ENCODE measurements around the gene USP25. TPM values are rescaled to one million over a fixed set of nuclear protein-coding genes. Genes with fewer than 3 reads are reported as not detected.

Gene USP25
- total and polyA plus RNA-seq, 2 of the 8 experiments (the other 6 are each of a cell fraction or from before 2014, with no cell fraction given): 11.2 to 48.1 TPM

- Histone ChIP-seq H3K4me1 (replicated peaks in 1 of 4; ENCODE audit: control insufficient read depth in 3 of 4, insufficient read depth in 4 of 4, low read length in 3 of 4) (no peaks in the 10 kb centered on the region), H4K91ac (replicated peaks; ENCODE audit: insufficient read length, low read length) (no peak overlapping the region), H3K4ac (replicated peaks; ENCODE audit: insufficient read length, low read depth, low read length) (no peak overlapping the region), H2BK15ac (ENCODE audit: low read length) (no peak overlapping the region), H3K9ac (replicated peaks in 1 of 4; ENCODE audit: extremely low read depth in 1 of 4, low read depth in 3 of 4, low read length in 3 of 4) (no peak overlapping the region), H3K27ac (ENCODE audit: low read depth, low read length) (no peak overlapping the region), H3K56ac (replicated peaks; ENCODE audit: insufficient read length, low read depth, low read length) (no peak overlapping the region), H3K14ac (ENCODE audit: insufficient read length) (no peak overlapping the region), H2BK5ac (ENCODE audit: low read depth, low read length) (no peak overlapping the region), H2BK120ac (replicated peaks; ENCODE audit: low read depth, low read length) (no peak overlapping the region), H3K18ac (ENCODE audit: extremely low read depth, low read length) (no peak overlapping the region), H3K27me3 (replicated peaks in 1 of 4; ENCODE audit: control insufficient read depth in 3 of 4, extremely low read depth in 1 of 4, insufficient read depth in 3 of 4, low read length in 3 of 4) (no peaks in the 10 kb centered on the region), H2AK5ac (ENCODE audit: low read depth, low read length) (no peak overlapping the region), H4K20me1 (replicated peaks in 1 of 2; ENCODE audit: control insufficient read depth in 1 of 2, insufficient read depth in 2 of 2, low read length in 2 of 2) (no peaks in the 10 kb centered on the region), H2BK20ac (ENCODE audit: low read length) (no peak overlapping the region), H2BK12ac (ENCODE audit: low read depth, low read length) (no peak overlapping the region), H3K36me3 (ENCODE audit: control insufficient read depth in 2 of 4, insufficient read depth in 4 of 4, low read length in 3 of 4) (peaks cover 0 to 58% (median 16%) of the 10 kb centered on the region in 4 experiments; a peak in 5 of 8 replicates), H3K79me1 (ENCODE audit: low read depth, low read length) (no peaks in the 10 kb centered on the region), H3K9me3 (ENCODE audit: insufficient read depth in 2 of 2, low read depth in 1 of 2, low read length in 1 of 2) (peaks cover 0 to 1% of the 10 kb centered on the region in 2 experiments; a peak in 1 of 4 replicates), H4K5ac (ENCODE audit: insufficient read length, low read depth, low read length) (no peak overlapping the region), H4K8ac (ENCODE audit: extremely low read depth, insufficient read depth, low read length) (no peak overlapping the region), H3K4me3 (ENCODE audit: extremely low read depth in 1 of 4, insufficient read depth in 2 of 4, low read depth in 3 of 4, low read length in 4 of 4) (no peak overlapping the region), H3K79me2 (ENCODE audit: control insufficient read depth in 1 of 2, insufficient read depth in 2 of 2, low read length in 2 of 2) (no peaks in the 10 kb centered on the region), H3K23me2 (ENCODE audit: low read depth, low read length) (no peaks in the 10 kb centered on the region), H3K23ac (ENCODE audit: insufficient read length) (no peak overlapping the region), H3K4me2 (ENCODE audit: insufficient read depth in 1 of 2, low read depth in 2 of 2, low read length in 2 of 2) (no peak overlapping the region), H2AFZ (ENCODE audit: low read length) (no peak overlapping the region)
- ChIA-PET CTCF (ENCODE audit: partially characterized antibody) (no interaction called here), POLR2A (ENCODE audit: partially characterized antibody) (no interaction called here)
- 95% methylated on average over 3 of the region's 3 CpGs; no CpG with 5 or more reads in 1 of the 2 experiments for whole genome bisulfite sequencing, 2 experiments (ENCODE audit: extremely low coverage in 1 of 2, insufficient coverage in 1 of 2, insufficient read length in 1 of 2, insufficient replicate concordance in 2 of 2, low coverage in 1 of 2, low lambda C conversion rate in 2 of 2, missing lambda C conversion rate in 1 of 2)
- DNase-seq (ENCODE audit: low read depth in 1 of 2, low spot score in 2 of 2) (no peak), FAIRE-seq (no peak)
- TF ChIP-seq FOSL1 (IDR thresholded peaks at IDR 0.05; ENCODE audit: insufficient read depth, low read depth, low read length) (no peak), SIN3A (conservative IDR thresholded peaks at IDR 0.05 in 1 of 2, IDR thresholded peaks at IDR 0.05 in 1 of 2; ENCODE audit: low read depth in 1 of 2, low read length in 2 of 2) (no peak), TCF12 (IDR thresholded peaks at IDR 0.05; ENCODE audit: low read depth, low read length) (no peak), CHD2 (IDR thresholded peaks at IDR 0.05; ENCODE audit: low read length) (no peak), CBX8 (IDR thresholded peaks at IDR 0.05; ENCODE audit: borderline replicate concordance, low read depth, low read length) (no peak), SP2 (IDR thresholded peaks at IDR 0.05; ENCODE audit: low read length) (no peak), SIRT6 (IDR thresholded peaks at IDR 0.05; ENCODE audit: low read length) (no peak), KDM1A (IDR thresholded peaks at IDR 0.05; ENCODE audit: borderline replicate concordance, low read length) (no peak), JUN (IDR thresholded peaks at IDR 0.05; ENCODE audit: low read depth, low read length) (no peak), BACH1 (IDR thresholded peaks at IDR 0.05; ENCODE audit: low read length) (no peak), KDM4A (IDR thresholded peaks at IDR 0.05; ENCODE audit: low read depth, low read length, severe bottlenecking) (no peak), MAX (IDR thresholded peaks at IDR 0.05) (no peak), SAP30 (IDR thresholded peaks at IDR 0.05; ENCODE audit: insufficient read depth, insufficient replicate concordance, low read length) (no peak), GTF2F1 (IDR thresholded peaks at IDR 0.05; ENCODE audit: borderline replicate concordance, low read depth, low read length) (no peak), EP300 (IDR thresholded peaks at IDR 0.05; ENCODE audit: borderline replicate concordance in 1 of 2, low read depth in 2 of 2, low read length in 2 of 2) (no peak)
Observed at GRCh38 chr21:15875286-15875685, 145.5 kb downstream of the USP25 start.

Measured in H1 (cell line).